K562 (cell line): Measurements from ENCODE around the gene KCNJ9. TPM values are rescaled to one million over a fixed set of nuclear protein-coding genes. Genes with fewer than 3 reads are reported as not detected.

ENCODE experiments used
- ATAC-seq: fragments of 200-7000 bp; cut with Tn5 transposase; 3 replicates; pipeline ENCODE4 v1.9.1; 2020; ENCODE audit warnings: moderate library complexity
- BruUV-seq: library from RNA; stranded (reverse); fragments of 400-500 nt; replicated peaks from 2 replicates; lab custom pipeline; 2021; lab: Mats Ljungman, UMichigan
- CTCF ChIA-PET: fragments of 300-600 bp; formaldehyde crosslinking; extraction: SDS; loops from one replicate; lab custom pipeline; 2021; ENCODE audit warnings: low intra/inter-chr PET ratio; lab: Yijun Ruan, JAX
- POLR2A ChIA-PET: fragments of 300-600, 350-650 bp; sonication (Branson Sonifier 250); formaldehyde crosslinking; extraction: SDS; loops from one replicate; lab custom pipeline; 2021; ENCODE audit warnings: antibody characterized with exemption, inconsistent platforms; lab: Yijun Ruan, JAX
- DNase-seq, 4 experiments: peaks; one replicate each; pipeline versions ENCODE4 v3.0.0 to v3.0.0-alpha.2; 2011 to 2018; ENCODE audit warnings: low spot score in 3 of 4, mixed read lengths in 3 of 4; ENCODE audit errors: extremely low read depth in 1 of 4
- FAIRE-seq: peaks from 2 replicates; lab custom pipeline; 2011; peaks lifted over from hg19 to GRCh38; lab: Jason Lieb, UNC
- H2AFZ ChIP-seq: 2 replicates; pipeline ENCODE4 v1.6.0; 2011; ENCODE audit warnings: low read depth, low read length, control low read depth, inconsistent platforms
- H3K27ac ChIP-seq: fragments of 200-600 bp; 3 replicates; pipeline ENCODE4 v1.8.0; 2011; ENCODE audit warnings: low read depth, mild to moderate bottlenecking, control low read depth, inconsistent platforms, low read length, moderate library complexity, mixed read lengths; ENCODE audit errors: extremely low read depth
- H3K27me3 ChIP-seq, 2 experiments: fragments of 300-600 bp in 1 of 2; 2 replicates in 1 of 2; 3 replicates in 1 of 2; pipeline versions ENCODE4 v1.6.0 to v1.8.0; 2011; ENCODE audit warnings: inconsistent platforms in 2 of 2, low read length in 2 of 2, mild to moderate bottlenecking in 1 of 2, mixed read lengths in 1 of 2, moderate library complexity in 1 of 2; ENCODE audit not compliant: control insufficient read depth in 2 of 2, insufficient read depth in 2 of 2
- H3K36me3 ChIP-seq: fragments of 300-600 bp; 3 replicates; pipeline ENCODE4 v1.8.0; 2011; ENCODE audit warnings: mild to moderate bottlenecking, low read length, inconsistent platforms; ENCODE audit not compliant: control insufficient read depth, insufficient read depth
- H3K4me1 ChIP-seq, 2 experiments: fragments of 200-600 bp in 1 of 2; replicated peaks in 1 of 2; 2 replicates in 1 of 2; 3 replicates in 1 of 2; pipeline versions ENCODE4 v1.5.1 to v1.8.0; 2011; ENCODE audit warnings: inconsistent platforms in 2 of 2, low read length in 2 of 2, mild to moderate bottlenecking in 1 of 2, mixed read lengths in 1 of 2, moderate library complexity in 1 of 2; ENCODE audit not compliant: control insufficient read depth in 2 of 2, insufficient read depth in 2 of 2
- H3K4me2 ChIP-seq: 2 replicates; pipeline ENCODE4 v1.6.1; 2011; ENCODE audit warnings: low read length, control low read depth, inconsistent platforms, mixed read lengths; ENCODE audit not compliant: insufficient read depth
- H3K4me3 ChIP-seq: fragments of 200-600 bp; sonication (generic), shearing (Covaris generic); 2 replicates; pipeline ENCODE4 v1.5.1; 2016; ENCODE audit warnings: control low read depth, inconsistent platforms
- H3K79me2 ChIP-seq: fragments of 200-600 bp; 3 replicates; pipeline ENCODE4 v1.8.0; 2011; ENCODE audit warnings: low read length, inconsistent platforms; ENCODE audit not compliant: control insufficient read depth, insufficient read depth
- H3K9ac ChIP-seq, 2 experiments: 2 replicates each; pipeline versions ENCODE4 v1.6.0 to v1.6.1; 2011; ENCODE audit warnings: low read depth in 2 of 2, low read length in 2 of 2, control low read depth in 1 of 2, inconsistent platforms in 1 of 2, mild to moderate bottlenecking in 1 of 2, mixed read lengths in 1 of 2; ENCODE audit not compliant: insufficient read depth in 1 of 2
- H3K9me1 ChIP-seq: one replicate; pipeline ENCODE4 v1.6.0; 2011; ENCODE audit warnings: inconsistent platforms, mild to moderate bottlenecking, low read length, moderate library complexity; ENCODE audit not compliant: control insufficient read depth, insufficient read depth
- H3K9me3 ChIP-seq: replicated peaks from 2 replicates; pipeline ENCODE4 v1.5.1; 2011; ENCODE audit warnings: low read depth, low read length, inconsistent platforms; ENCODE audit not compliant: control insufficient read depth, insufficient read depth
- H4K20me1 ChIP-seq: replicated peaks from 2 replicates; pipeline ENCODE4 v1.6.1; 2011; ENCODE audit warnings: low read length, inconsistent platforms, mixed read lengths; ENCODE audit not compliant: control insufficient read depth, insufficient read depth
- CTCF ChIP-seq, 3 experiments: IDR thresholded peaks in 2 of 3; conservative IDR thresholded peaks in 1 of 3; 2 replicates each; pipeline ENCODE4 v1.5.1; 2011 to 2012; ENCODE audit warnings: low read length in 3 of 3, mild to moderate bottlenecking in 3 of 3, control low read depth in 2 of 3, improper control_type of control experiment in 1 of 3, inconsistent platforms in 1 of 3, low read depth in 1 of 3, mixed read lengths in 1 of 3, moderate library complexity in 1 of 3; ENCODE audit not compliant: insufficient read depth in 2 of 3
- E2F6 ChIP-seq, 2 experiments: IDR thresholded peaks; 2 replicates each; pipeline ENCODE4 v1.6.1; 2011; ENCODE audit warnings: borderline replicate concordance in 1 of 2, control low read depth in 1 of 2, low read depth in 1 of 2, low read length in 1 of 2, mild to moderate bottlenecking in 1 of 2, mixed read lengths in 1 of 2, moderate library complexity in 1 of 2; ENCODE audit not compliant: insufficient read depth in 1 of 2, insufficient read length in 1 of 2, poor library complexity in 1 of 2, severe bottlenecking in 1 of 2; ENCODE audit errors: extremely low read depth in 1 of 2
- EWSR1 ChIP-seq: fragments of 450-650 bp; IDR thresholded peaks from 2 replicates; pipeline ENCODE4 v1.6.1; 2018; ENCODE audit warnings: borderline replicate concordance, mild to moderate bottlenecking, low read depth, moderate library complexity; ENCODE audit not compliant: partially characterized antibody
- HBP1 ChIP-seq: fragments of 450-650 bp; formaldehyde crosslinking; IDR thresholded peaks from 2 replicates; pipeline ENCODE4 v1.4.0; 2022; ENCODE audit warnings: missing genetic modification characterization
- HMBOX1 ChIP-seq: sonication (generic); IDR thresholded peaks from 2 replicates; pipeline ENCODE4 v1.6.1; 2016
- KDM5B ChIP-seq: fragments of 200-600 bp; sonication (generic); IDR thresholded peaks from 2 replicates; pipeline ENCODE4 v1.6.1; 2012; ENCODE audit warnings: low read depth, mild to moderate bottlenecking, moderate library complexity, low read length, control low read depth, inconsistent platforms; ENCODE audit not compliant: insufficient replicate concordance
- NCOA1 ChIP-seq: fragments of 450-650 bp; IDR thresholded peaks from 2 replicates; pipeline ENCODE4 v1.6.1; 2016; ENCODE audit warnings: low read depth
- PHF21A ChIP-seq: fragments of 450-650 bp; IDR thresholded peaks from 2 replicates; pipeline ENCODE4 v1.6.1; 2017; ENCODE audit warnings: low read depth, borderline replicate concordance
- POLR2B ChIP-seq: fragments of 450-650 bp; IDR thresholded peaks from 2 replicates; pipeline ENCODE4 v1.6.1; 2018; ENCODE audit warnings: low read depth; ENCODE audit not compliant: partially characterized antibody
- RBM15 ChIP-seq: fragments of 200-400 bp; formaldehyde crosslinking; IDR thresholded peaks from 2 replicates; pipeline ENCODE4 v1.6.1; 2018; ENCODE audit warnings: mild to moderate bottlenecking, low read length, moderate library complexity; ENCODE audit not compliant: insufficient read depth
- SMC3 ChIP-seq: conservative IDR thresholded peaks from 2 replicates; pipeline ENCODE4 v1.6.1; 2011; ENCODE audit warnings: low read depth, low read length, improper control_type of control experiment; ENCODE audit not compliant: insufficient read depth
- ZBTB1 ChIP-seq: sonication (generic); formaldehyde crosslinking; IDR thresholded peaks from 2 replicates; pipeline ENCODE4 v1.8.1; 2023; ENCODE audit warnings: missing genetic modification reagents, low read depth, mild to moderate bottlenecking, borderline replicate concordance
- ZNF263 ChIP-seq: sonication (generic); formaldehyde crosslinking; IDR thresholded peaks from 2 replicates; pipeline ENCODE4 v1.8.0; 2022; ENCODE audit warnings: mild to moderate bottlenecking, missing genetic modification reagents, borderline replicate concordance
- WGBS: fragments of 100-300 bp; shearing (Covaris generic); methylation state at CpG from one replicate; pipeline ENCODE4 v1.1.6; 2016; ENCODE audit warnings: low coverage, mixed read lengths; ENCODE audit not compliant: insufficient coverage; ENCODE audit errors: missing lambda C conversion rate; 5-methylcytosine and 5-hydroxymethylcytosine counted together
- in situ Hi-C: fragments of 300-500 bp; cut with MboI; formaldehyde crosslinking; loops from 4 replicates; pipeline ENCODE4 v1.15.0; 2018; ENCODE audit warnings: inconsistent platforms, mixed read lengths
- intact Hi-C: fragments of 100-400 bp; cut with micrococcal nuclease; formaldehyde crosslinking; loops from 2 replicates; pipeline ENCODE4 v1.14.2; 2022
- polyA plus RNA-seq, 8 experiments: library from polyadenylated mRNA; depleted of rRNA in 4 of 8; stranded (reverse) in 5 of 8; unstranded in 3 of 8; fragments of >200 nt; fragmentation: Nextera tagmentation in 2 of 8; fragmentation: Illumina TruSeq in 1 of 8; extraction: Ambion mirVana in 2 of 8; extraction: Trizol in 1 of 8; gene quantifications; 2 replicates each; pipeline versions ENCODE4 v1.2.1 to v1.2.3, GENCODE V29; 2011 to 2014; ENCODE audit warnings: inconsistent platforms in 1 of 8, missing spikeins in 1 of 8
- total RNA-seq, 7 experiments: library from RNA; depleted of rRNA in 6 of 7; stranded (reverse); fragments of >200 nt in 6 of 7; fragmentation: Illumina TruSeq in 2 of 7; extraction: Trizol in 2 of 7; gene quantifications; 2 replicates each; pipeline versions ENCODE4 v1.2.1 to v1.2.3, GENCODE V29; 2011 to 2021; ENCODE audit warnings: low replicate concordance in 1 of 7

The KCNJ9 gene
- total and polyA plus RNA-seq, 9 of the 15 experiments (the other 6 are each of a cell fraction or from before 2014, with no cell fraction given): not detected

GRCh38 chr1:160083968-160084770 is 2.8 kb downstream of the KCNJ9 start:
- no TSS peak for BruUV-seq
- in situ Hi-C loops (no loop called here), intact Hi-C loops (loop anchor here (5.0 kb wide), 1 partner anchor 147 kb away; no protein-coding TSS in a partner anchor)
- Histone ChIP-seq H3K9me3 (no peaks in the 10 kb centered on the region), H2AFZ (no peak overlapping the region), H3K27me3 (peaks cover 9 to 20% of the 10 kb centered on the region in 2 experiments; a peak in 4 of 5 replicates), H3K9ac (no peak overlapping the region), H3K36me3 (no peaks in the 10 kb centered on the region), H4K20me1 (peaks cover 7% of the 10 kb centered on the region; the same call in 1 of the 2 replicates), H3K79me2 (no peaks in the 10 kb centered on the region), H3K4me2 (no peak overlapping the region), H3K4me3 (no peak overlapping the region), H3K4me1 (peaks cover 0 to 16% of the 10 kb centered on the region in 2 experiments; a peak in 1 of 5 replicates), H3K27ac (no peak overlapping the region), H3K9me1 (no peaks in the 10 kb centered on the region)
- ChIA-PET POLR2A (no interaction called here), CTCF (interaction anchor here (1.2 to 1.3 kb wide), 2 partner anchors 37 to 148 kb away, joined by 3 to 4 read pairs; no protein-coding TSS in a partner anchor)
- ATAC-seq: peak; percentile 72
- WGBS: 51% methylated on average over 48 of the region's 96 CpGs
- DNase-seq: peak; percentile 43 to 51 (median 48)
- no peak for FAIRE-seq
- TF ChIP-seq SMC3: peak; percentile 47
- peak in 1 of 2 experiments; percentile 62 for TF ChIP-seq E2F6 (IDR thresholded peaks at IDR 0.05; ENCODE audit: borderline replicate concordance in 1 of 2, extremely low read depth in 1 of 2, insufficient read depth in 1 of 2, insufficient read length in 1 of 2, low read depth in 1 of 2, low read length in 1 of 2, poor library complexity in 1 of 2, severe bottlenecking in 1 of 2)
- TF ChIP-seq CTCF (IDR thresholded peaks at IDR 0.05 in 2 of 3, conservative IDR thresholded peaks at IDR 0.05 in 1 of 3; ENCODE audit: insufficient read depth in 2 of 3, low read depth in 1 of 3, low read length in 3 of 3): peak; percentile 52 to 85 (median 62)
- no peak for TF ChIP-seq ZBTB1 (CRISPR knock-in tag)
- no peak for TF ChIP-seq NCOA1
- no peak for TF ChIP-seq HMBOX1
- TF ChIP-seq POLR2B: no peak
- TF ChIP-seq HBP1 (CRISPR knock-in tag): no peak
- no peak for TF ChIP-seq KDM5B
- TF ChIP-seq ZNF263 (CRISPR knock-in tag): peak; percentile 66
- TF ChIP-seq EWSR1: no peak
- no peak for TF ChIP-seq RBM15
- no peak for TF ChIP-seq PHF21A
